NCI-H1930 (cell line): ENCODE measurements around the gene WWP2.
"Not testable (repeated sequence)": the region's sequence is repeated elsewhere in the genome, so short reads cannot be mapped to it uniquely, and the experiment has no call there.

ENCODE experiments used
- DNase-seq, 2 experiments: peaks; one replicate each; lab custom pipeline; 2025; lab: John Stamatoyannopoulos, UW

Gene WWP2

DNA sequence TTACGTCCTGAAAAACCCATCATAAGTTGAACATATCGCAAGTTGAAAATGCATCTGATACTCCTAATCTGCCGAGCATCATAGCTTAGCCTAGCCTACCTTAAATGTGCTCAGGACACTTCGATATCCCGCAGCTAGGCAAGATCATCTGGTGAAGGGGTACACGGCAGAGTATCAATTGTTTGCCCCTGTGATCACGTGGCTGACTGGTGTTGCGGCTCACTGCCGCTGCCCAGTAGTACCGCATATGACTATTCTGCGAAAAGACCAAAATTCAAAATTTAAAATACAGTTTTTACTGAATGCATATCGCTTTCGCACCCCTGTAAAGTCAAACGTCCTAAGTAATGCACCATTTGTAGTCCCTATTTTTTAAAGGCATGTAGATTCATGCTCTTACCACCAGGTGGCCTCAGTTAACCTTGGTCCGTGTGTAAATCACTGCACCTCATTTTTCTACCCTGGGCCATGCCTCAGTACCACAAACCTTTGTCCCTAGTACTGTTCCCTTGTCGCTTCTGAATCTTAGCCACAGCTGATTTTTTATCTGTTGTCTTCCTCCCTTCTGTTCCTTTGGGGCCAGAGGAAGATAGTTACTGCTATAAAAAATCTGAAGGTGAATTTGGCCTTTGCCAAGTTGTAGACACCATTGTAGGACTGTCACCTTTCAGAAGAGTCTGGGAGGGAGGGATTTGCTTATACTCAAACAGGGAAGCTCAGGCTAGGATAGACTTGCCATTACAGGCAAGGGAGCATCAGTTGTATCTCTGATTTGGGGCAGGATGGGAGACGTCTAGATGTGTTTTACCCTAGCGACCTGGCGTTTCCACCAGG, 34.4 kb downstream of the WWP2 start:
- peak; percentile 3 to 26 for DNase-seq

DNA sequence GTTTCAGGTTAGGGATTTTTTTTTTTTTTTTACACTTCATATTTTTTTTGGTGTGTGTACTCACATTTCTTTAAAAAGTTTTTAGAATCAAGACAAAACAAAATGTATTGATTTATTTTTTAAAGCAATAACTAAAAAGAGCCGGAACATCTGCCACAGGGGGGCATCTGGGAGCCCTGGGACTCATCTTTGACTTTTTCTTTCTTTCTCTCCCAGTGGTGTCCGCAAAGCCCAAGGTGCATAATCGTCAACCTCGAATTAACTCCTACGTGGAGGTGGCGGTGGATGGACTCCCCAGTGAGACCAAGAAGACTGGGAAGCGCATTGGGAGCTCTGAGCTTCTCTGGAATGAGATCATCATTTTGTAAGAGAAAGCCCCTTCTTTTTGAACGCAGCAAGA, 36.3 kb downstream of the WWP2 start:
- DNase-seq, result no peak

DNA sequence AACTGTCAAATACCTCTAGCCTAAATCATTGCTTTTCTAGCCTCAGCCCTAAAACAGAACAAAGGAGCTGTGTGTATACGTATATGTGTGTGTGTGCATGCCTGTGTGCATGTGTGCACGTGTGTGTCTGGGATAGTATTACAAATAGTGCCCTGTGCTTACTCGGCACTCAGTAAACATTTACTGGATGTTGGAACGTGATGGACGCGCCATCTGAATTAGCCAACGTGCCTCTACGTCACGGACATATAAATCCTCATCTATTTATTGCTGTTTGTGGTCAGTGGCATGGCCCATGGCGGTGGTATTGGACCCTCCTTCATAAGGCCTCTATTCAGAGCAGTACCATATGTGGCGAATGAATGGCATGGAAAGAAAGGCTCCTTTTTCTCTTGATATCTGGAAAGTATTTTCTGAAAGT, 37.5 kb downstream of the WWP2 start:
- no peak for DNase-seq

DNA sequence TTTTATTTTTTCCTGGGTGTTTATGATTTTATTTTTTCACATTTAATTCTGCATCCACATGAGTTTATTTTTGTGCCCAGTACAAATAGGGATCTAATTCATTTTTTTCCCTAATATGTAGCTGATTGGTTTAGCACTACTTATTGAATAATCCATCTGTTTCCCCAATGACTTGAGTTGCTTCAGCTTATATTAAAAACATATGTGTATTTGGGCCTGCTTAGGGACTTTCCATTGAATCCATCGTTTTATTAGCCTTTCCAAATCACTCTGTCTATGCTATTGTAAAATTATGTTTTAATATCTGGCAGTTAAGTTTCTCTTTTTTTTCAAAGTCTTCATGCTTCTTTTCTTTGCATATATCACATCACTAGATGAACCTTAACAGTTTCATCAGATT, 42.2 kb downstream of the WWP2 start:
- no peak for DNase-seq

DNA sequence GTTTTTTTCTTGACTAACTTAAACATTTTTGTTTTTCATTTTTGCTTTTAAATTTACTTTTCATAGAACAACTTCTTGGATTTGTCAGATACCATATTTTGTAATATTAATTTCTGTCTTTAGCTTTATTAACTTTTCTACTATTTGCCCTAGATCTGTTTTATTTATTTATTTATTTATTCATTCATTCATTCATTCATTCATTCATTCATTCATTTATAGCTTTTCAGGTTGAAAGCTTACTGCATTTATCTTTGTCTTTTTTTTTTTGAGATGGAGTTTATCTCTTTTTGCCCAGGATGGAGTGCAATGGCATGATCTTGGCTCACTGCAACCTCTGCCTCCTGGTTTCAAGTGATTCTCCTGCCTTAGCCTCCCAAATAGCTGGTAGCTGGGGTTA, 44.6 kb downstream of the WWP2 start:
- not testable (repeated sequence) for DNase-seq

DNA sequence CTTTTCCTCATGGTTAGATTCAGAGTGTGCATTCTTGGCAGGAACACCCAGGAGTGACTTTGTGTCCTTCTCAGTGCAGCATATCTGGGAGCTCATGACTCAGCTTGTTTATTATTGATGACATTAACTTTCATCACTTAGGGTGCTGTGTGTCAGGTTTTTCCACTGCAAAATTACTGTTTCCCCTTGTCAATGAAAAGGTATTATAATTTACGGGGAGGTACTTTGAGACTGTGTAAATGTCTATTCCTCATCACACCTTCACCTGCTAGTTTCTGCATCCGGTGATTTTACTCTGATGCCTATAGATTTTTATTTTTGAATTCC, 50.5 kb downstream of the WWP2 start:
- no peak for DNase-seq

DNA sequence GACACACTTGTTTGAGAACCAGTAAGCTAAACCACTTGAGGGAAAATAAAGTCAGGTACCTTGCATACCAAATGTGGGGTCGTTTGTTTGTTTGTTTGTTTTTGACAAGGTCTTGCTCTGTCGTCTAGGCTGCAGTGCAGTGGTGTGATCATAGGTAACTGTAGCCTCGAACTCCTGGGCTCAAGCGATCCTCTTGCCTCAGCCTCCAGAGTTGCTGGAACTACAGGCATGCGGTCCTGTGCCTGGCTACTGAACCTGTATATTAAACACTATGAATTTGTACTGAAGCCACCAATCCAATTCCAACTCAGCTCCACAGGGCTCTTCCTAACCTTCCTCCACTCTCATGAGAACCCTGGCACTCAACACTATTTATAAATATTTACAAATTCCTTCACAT, 51.9 kb downstream of the WWP2 start:
- no peak for DNase-seq

DNA sequence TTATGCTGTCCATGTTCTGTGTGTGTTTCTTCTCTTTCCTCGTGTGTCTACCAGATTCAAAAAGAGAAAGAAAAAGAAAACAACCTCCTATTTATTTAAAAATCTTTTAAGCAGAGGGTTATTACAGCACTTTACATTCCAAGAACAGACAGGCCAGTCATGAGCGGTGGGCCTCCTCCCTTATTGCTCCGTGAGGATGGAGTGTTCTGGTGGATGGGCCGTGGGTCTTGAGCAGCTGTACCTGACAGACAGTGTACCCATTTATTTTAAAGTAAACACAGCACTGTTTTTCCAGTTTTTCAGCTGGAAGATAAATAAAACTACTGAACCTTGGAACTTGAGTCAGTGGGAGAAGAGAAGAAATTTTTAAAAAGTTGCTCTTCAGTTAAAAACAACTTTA, 52.4 kb downstream of the WWP2 start:
- DNase-seq, result no peak

DNA sequence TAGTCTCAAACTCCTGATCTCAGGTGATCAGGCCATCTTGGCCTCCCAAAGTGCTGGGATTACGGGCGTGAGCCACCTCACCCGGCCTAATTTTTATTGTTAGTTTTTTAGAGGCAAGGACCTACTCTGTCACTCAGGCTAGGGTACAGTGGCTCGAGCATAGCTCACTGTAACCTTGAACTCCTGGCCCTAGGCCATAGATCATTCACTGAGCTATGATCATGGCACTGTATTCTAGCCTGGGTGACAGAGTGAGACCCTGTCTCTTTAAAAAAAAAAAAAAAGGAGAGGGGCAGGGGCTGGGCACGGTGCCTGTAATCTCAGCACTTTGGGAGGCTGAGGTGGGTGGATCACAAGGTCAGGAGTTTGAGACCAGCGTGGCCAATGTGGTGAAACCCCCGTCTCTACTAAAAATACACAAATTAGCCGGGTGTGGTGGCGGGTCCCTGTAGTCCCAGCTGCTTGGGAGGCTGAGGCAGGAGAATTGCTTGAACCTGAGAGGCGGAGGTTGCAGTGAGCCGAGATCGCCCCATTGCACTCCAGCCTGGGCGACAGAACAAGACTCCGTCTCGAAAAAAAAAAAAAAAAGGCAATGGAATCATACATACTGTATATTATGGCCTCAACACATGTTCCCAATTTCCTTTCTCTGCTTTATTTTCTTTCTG, 53.2 kb downstream of the WWP2 start:
- not testable (repeated sequence) for DNase-seq

DNA sequence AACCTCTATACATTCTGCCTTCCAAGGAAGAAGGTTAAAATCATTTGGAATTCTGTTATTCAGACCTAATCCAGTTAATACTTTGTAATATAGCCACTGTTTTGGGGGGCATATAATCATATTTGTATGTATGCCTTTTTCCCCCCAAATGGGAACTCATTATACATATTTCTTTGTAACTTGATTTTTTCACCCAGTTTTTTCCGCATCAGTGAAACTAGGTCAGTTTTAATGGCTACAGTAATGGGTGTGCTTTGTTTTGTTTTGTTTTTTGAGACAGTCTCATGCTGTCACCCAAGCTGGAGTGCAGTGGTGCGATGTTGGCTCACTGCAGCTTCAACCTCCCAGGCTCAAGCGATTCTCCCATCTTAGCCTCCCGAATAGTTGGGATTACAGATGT, 54.9 kb downstream of the WWP2 start:
- DNase-seq, result no peak

DNA sequence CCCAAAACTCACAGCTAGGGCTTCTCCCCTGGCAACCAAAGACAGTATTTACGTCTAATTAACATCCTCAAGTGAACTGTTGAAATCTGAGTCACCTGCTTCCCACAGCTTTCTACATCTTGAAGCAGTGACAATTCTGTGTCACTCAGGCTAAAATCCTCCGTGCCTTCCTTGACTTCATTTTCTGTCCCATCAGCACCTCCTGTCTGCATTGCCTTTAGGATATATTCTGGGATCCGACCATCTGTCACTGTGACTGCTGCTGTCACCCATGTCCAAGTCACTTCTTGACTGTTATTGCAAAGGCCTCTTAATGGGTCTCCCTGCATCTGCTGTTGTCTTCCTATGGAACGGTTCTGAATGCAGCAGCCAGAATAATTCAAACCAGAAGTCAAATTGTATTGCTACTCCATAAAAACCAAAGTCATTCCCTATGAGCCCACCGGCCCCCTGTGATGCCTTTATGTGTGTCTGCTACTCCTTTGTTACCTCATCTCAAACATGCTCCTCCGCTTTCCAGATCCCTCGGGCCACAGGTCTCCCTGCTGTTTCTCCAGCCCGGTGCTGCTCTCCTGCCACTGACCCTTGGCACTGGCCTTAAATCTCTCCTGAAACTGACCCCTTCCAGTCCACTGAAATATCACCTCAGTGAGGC, 56.9 kb downstream of the WWP2 start:
- DNase-seq, result no peak

DNA sequence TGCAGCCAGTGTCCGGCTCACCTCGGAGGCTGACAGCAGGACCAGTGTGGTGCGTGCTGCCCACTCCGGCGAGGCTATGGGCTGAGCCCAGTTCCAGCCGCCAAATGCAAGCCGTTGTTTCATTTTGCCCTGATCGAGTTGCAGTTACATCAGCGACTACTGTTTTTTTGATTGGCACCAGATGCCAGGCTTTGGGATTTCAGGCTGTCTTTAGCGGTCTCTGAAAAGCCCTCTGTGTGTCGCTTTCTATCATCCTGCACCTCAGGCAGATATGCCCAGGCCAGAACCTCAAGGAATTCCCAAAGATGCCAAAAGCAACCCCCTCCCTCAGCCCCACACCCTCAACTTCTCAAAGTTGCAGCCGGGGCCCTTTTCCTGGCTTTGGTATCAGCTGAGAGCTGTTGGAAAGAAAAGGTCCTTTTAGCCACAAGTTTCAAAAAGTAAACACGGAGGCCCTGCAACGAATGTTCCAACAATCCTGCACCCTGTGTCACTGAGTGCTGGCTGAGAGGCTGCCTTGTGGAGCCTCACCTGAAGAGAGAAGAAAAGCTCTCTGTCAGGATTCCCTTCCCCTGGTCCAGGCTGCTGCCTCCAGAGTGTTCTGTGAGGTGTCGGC, 58.9 kb downstream of the WWP2 start:
- no peak for DNase-seq

DNA sequence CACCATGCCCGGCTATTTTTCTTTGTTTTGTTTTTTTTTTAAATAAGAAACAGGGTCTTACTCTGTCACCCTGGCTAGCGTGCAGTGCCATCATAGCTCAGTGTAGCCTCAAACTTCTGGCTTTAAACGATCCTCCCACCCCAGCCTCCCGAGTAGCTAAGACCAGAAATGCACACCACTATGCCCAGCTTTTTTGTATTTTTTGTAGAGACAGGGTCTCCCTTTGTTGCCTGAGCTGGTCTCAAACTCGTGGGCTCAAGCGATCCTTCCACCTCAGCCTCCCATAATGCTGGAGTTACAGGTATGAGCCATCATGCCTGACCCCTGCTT, 59.7 kb downstream of the WWP2 start:
- no peak for DNase-seq

DNA sequence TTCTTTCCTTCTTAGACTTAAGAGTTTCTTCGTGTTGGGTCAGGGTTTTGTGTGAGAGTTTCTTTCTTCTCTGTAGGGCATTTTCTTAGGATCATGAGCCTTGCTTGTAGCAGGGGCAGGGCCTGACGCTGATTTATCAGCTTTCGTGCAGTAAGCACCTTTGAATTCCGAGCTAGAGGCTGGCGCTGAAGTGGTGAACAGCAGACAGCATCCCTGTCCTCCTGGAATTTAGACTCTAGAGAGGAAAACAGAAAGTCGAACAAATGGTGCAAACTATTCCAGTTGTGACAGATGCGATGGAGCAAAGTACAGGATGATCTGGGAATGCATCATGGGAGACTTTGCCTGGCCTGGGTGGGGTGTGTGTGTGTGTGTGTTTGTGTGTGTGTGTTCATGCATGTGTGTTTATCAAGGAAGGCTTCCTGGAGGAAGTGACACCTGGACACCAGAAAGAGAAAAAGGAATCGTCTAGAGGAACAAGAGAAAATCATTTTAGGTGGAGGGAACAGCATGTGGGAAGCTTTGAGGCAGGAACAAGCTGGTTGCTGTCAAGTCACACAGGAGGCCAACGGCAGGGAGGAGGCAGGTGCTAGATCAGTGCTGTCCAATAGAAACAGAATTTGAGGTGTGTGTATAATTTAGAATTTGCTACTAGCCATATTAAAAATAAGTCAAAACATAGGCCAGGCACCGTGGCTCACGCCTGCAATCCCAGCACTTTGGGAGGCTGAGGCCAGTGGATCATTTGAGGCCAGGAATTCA, 60.2 kb downstream of the WWP2 start:
- no peak for DNase-seq

DNA sequence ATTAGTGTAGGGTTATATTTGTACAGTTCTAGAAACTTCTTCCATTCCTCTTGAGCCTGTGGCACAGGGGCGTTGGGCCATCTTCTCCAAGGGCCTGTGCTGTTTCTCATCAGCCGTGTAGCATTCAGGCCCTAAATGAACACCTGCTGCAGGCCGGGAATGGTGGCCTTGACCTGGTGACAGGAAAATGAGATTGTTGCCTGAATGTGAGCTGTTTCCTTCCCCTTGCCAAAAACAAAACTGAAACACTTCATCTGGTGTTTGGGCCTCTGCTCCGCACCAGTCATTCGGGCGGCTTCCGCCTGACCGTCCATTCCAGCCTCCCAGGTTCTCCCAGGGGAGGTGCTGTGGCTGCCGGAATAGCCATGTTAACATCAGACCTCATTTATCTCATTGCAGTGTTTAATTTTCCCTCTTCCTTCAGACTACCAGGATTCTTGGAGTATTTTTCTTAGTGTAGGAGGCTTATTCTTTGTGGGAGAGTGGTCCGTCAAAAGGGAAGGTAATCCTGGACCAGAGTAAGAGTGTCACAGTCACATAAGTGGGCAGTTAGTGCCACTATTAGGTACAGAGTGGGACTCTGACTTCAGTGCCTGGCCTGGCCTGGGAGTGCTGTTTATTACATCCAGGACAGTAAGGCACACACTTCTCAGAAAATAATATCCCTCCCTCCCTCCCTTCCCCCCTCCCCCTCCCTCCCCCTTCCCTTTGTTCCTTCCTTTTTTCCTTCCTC, 61.9 kb downstream of the WWP2 start:
- no peak for DNase-seq

DNA sequence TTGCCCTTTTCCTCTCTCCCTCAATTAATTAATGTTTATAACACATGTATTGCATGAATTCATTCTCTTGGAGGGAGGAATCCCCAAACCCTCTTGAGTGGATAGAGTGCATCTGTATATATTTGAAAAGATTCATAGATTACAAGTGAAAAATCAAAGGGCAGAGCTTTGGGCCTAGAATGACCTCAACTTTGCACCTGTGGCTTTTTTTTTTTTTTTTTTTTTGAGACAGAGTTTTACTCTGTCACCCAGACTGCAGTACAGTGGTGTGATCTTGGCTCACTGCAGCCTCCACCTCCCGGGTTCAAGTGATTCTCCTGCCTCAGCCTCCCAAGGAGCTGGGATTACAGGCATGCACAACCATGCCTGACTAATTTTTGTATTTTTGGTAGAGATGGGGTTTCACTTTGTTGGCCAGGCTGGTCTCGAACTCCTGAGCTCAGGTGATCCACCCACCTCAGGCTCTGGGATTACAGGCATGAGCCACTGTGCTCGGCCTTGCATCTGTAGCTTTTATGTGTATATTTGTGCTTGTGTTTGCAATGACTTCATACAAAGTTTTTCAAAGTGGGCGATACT, 62.5 kb downstream of the WWP2 start:
- not testable (repeated sequence) for DNase-seq

DNA sequence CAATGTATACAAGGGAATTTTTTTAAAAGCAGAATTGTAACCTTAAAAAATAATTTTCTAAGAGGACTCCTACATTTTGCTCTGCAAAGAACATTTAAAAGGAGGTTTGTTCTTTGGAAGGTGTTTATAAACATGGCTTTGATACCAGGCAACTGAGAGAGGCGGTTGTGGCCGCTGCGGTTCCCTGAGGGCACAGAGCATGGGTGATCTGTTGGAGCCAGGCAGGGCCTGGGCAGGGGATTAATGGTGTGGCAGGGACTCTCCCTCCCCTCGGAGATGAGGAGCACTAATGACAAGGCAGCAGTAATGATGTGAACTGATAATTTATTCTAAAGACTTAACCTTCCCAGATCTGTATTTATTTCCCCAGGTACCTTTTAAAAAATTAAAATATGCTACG, 65.4 kb downstream of the WWP2 start:
- no peak for DNase-seq

DNA sequence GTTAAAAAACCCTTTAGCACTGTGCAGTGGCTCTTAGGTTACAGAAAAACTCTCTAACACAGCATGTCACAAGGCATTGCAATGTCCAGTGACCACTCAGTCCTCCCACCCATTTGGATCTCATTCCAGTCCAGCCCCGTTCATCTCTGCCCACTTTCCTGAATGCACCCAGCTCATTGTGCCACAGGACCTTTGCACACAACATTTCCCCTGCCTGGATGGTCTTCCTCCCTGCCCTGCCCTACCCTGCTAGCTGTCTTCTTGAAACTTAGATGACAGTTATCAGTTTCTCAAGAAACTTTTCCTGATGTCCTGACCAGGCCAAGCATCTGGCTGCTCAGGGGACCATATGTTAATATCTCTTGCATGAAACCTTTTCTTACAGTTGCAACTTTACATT, 67.2 kb downstream of the WWP2 start:
- no peak for DNase-seq

DNA sequence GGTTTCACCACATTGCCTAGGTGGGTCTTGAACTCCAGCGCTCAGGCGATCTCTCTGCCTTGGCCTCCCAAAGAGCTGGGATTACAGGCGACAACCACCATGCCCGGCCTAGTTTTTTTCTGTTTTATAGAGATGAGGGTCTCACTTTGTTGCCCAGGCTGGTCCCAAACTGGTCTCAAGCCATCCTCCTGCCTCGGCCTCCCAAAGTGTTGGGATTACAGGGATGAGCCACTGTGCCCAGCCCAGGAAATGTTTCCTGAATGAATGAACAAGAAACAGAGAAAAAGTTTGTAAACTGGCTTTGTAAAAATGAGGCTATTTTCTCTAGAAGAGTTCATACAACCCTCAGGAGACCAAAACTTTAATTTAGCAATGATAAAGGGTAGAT, 68.0 kb downstream of the WWP2 start:
- DNase-seq, result no peak

DNA sequence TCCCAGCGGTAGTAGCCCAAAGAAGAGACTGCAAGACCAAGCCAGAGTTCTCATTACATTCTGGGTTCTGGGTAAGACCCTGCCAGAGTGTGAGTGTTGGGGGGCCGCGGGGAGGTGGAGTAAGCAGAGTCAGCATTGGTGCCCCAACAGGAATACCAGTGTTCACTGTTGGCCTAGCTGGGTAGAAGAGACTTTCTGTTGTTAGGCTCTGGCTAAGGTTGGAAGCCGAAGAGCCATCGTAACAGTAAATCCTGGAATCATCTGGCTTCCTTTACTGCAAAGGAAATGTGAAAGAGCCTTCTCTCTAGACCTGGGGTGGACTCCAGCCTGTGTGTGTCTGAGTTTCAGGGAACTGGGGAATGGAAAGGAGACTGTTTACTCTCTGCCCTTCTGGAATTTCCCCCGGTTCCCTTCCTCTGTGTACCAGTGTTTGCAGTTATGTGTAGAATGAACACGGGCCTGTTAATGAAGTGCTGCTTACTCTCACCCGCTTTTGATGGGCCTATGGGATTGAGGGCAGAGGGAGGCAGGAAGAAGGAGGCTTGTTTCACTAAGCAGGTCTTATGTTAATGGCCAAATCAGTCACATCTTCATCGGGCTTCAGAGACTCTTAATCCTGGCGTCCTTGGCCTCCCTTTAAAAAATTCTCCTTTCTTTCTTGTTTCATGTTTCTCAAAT, 68.5 kb downstream of the WWP2 start:
- DNase-seq, result no peak
